K562 treated with DMSO at 1 percent for 24 hours (cell line): ENCODE measurements around the gene PGRMC2. TPM values are rescaled to one million over a fixed set of nuclear protein-coding genes. Genes with fewer than 3 reads are reported as not detected.

Experiments
- total RNA-seq: library from RNA; unstranded; fragments of 300-600 nt; gene quantifications from 2 replicates; pipeline ENCODE4 v1.2.3, GENCODE V29; 2022; ENCODE audit warnings: low read depth; ENCODE audit not compliant: insufficient read depth

PGRMC2 gene
- 13.1 and 16.2 TPM in 2 replicates for total RNA-seq

GRCh38 chr4:128287141-128287870 is at the start of gene PGRMC2:
Gene PGRMC2, minus strand, starts transcription at chr4:128287813. Its CDS starts 23 bp downstream, at chr4:128287790.

Other genes starting within 250 kb of the PGRMC2 start
- 17.9 and 19.8 TPM in 2 replicates for gene LARP1B, start 226.5 kb downstream of the PGRMC2 start, total RNA-seq